B cell (primary cell): ENCODE data around the gene HPD. TPM values are rescaled to one million over a fixed set of nuclear protein-coding genes. Genes with fewer than 3 reads are reported as not detected.

Experiments used
- ATAC-seq: fragments of 200-7000 bp; cut with Tn5 transposase; one replicate; pipeline ENCODE4 v1.10.0; 2021; ENCODE audit warnings: low read depth, mild to moderate bottlenecking, moderate number of reproducible peaks, moderate library complexity
- CTCF ChIA-PET: fragments of 350-600 bp; sonication (Branson Sonifier 250); formaldehyde crosslinking; loops from one replicate; lab custom pipeline; 2021; ENCODE audit warnings: antibody characterized with exemption, inconsistent platforms; lab: Charles Lee
- POLR2A ChIA-PET: fragments of 350-600 bp; sonication (Branson Sonifier 250); formaldehyde crosslinking; loops from one replicate; lab custom pipeline; 2021; ENCODE audit warnings: antibody characterized with exemption; lab: Charles Lee
- DNase-seq: peaks from one replicate; pipeline ENCODE4 v3.0.0; 2013
- H2AFZ ChIP-seq: 2 replicates; pipeline ENCODE4 v1.6.1; 2012; ENCODE audit warnings: mild to moderate bottlenecking, low read depth, low read length; ENCODE audit not compliant: insufficient read depth, poor library complexity, severe bottlenecking
- H3K27ac ChIP-seq, 2 donors: 1 replicate in 1 of 2; 2 replicates in 1 of 2; pipeline ENCODE4 v1.5.1; 2012 to 2013; ENCODE audit warnings: low read length in 2 of 2, mild to moderate bottlenecking in 2 of 2, moderate library complexity in 1 of 2
- H3K27me3 ChIP-seq, 4 experiments: fragments of 200-600 bp in 1 of 4; sonication (generic) in 1 of 4; replicated peaks in 1 of 4; 1 replicate in 2 of 4; 2 replicates in 2 of 4; pipeline versions ENCODE4 v1.6.1 to v1.7.0; 2013 to 2016; ENCODE audit warnings: low read length in 3 of 4, mild to moderate bottlenecking in 2 of 4, mixed read lengths in 1 of 4, moderate library complexity in 1 of 4; ENCODE audit not compliant: insufficient read depth in 4 of 4, control insufficient read depth in 3 of 4; ENCODE audit errors: control extremely low read depth in 1 of 4
- H3K36me3 ChIP-seq, 2 experiments: replicated peaks in 1 of 2; 1 replicate in 1 of 2; 2 replicates in 1 of 2; pipeline versions ENCODE4 v1.6.1 to v1.7.1; 2013; ENCODE audit warnings: low read length in 1 of 2; ENCODE audit not compliant: insufficient read depth in 2 of 2, control insufficient read depth in 1 of 2; ENCODE audit errors: control extremely low read depth in 1 of 2, extremely low read depth in 1 of 2
- H3K4me1 ChIP-seq, 2 donors: fragments of 200-600 bp in 1 of 2; sonication (generic) in 1 of 2; 1 replicate in 1 of 2; 2 replicates in 1 of 2; pipeline versions ENCODE4 v1.5.1 to v1.6.1; 2013 to 2017; ENCODE audit warnings: low read length in 2 of 2; ENCODE audit not compliant: control insufficient read depth in 2 of 2, insufficient read depth in 2 of 2
- H3K4me2 ChIP-seq: replicated peaks from 2 replicates; pipeline ENCODE3; 2012; ENCODE audit warnings: mild to moderate bottlenecking, low read depth, low read length; ENCODE audit not compliant: poor library complexity, severe bottlenecking
- H3K4me3 ChIP-seq, 5 experiments: fragments of 200-600 bp in 1 of 5; sonication (generic) in 1 of 5; 1 replicate in 3 of 5; 2 replicates in 2 of 5; pipeline versions ENCODE4 v1.5.1 to v1.7.0; 2011 to 2016; ENCODE audit warnings: low read length in 4 of 5, mild to moderate bottlenecking in 4 of 5, low read depth in 2 of 5, control low read depth in 1 of 5, moderate library complexity in 1 of 5; ENCODE audit not compliant: insufficient read depth in 1 of 5; ENCODE audit errors: control extremely low read depth in 1 of 5, extremely low read depth in 1 of 5
- H3K79me2 ChIP-seq: fragments of 200-600 bp; sonication (generic); one replicate; pipeline ENCODE4 v1.6.0; 2016; ENCODE audit warnings: low read length; ENCODE audit not compliant: control insufficient read depth, insufficient read depth
- H3K9ac ChIP-seq: fragments of 200-600 bp; sonication (generic); 2 replicates; pipeline ENCODE4 v1.6.1; 2017; ENCODE audit warnings: mild to moderate bottlenecking, low read length, moderate library complexity
- H3K9me3 ChIP-seq, 3 donors: one replicate each; pipeline versions ENCODE4 v1.6.1 to v1.7.1; 2013; ENCODE audit warnings: low read length in 2 of 3; ENCODE audit not compliant: control insufficient read depth in 2 of 3, insufficient read depth in 1 of 3; ENCODE audit errors: control extremely low read depth in 1 of 3
- H4K20me1 ChIP-seq: 2 replicates; pipeline ENCODE4 v1.6.0; 2012; ENCODE audit warnings: mild to moderate bottlenecking, low read length; ENCODE audit not compliant: insufficient read depth, control insufficient read depth, poor library complexity, severe bottlenecking
- H3K27ac Mint-ChIP-seq: one replicate; pipeline ENCODE4 v1.8.0; 2021; ENCODE audit warnings: mixed read lengths
- H3K27me3 Mint-ChIP-seq: one replicate; pipeline ENCODE4 v1.8.0; 2021; ENCODE audit warnings: mixed read lengths
- H3K4me1 Mint-ChIP-seq: one replicate; pipeline ENCODE4 v1.8.0; 2021; ENCODE audit warnings: mixed read lengths
- H3K4me3 Mint-ChIP-seq: one replicate; pipeline ENCODE4 v1.8.0; 2021; ENCODE audit warnings: mixed read lengths
- H3K9me3 Mint-ChIP-seq: one replicate; pipeline ENCODE4 v1.8.0; 2022; ENCODE audit warnings: mixed read lengths; ENCODE audit not compliant: insufficient read depth
- CTCF ChIP-seq: fragments of 200-600 bp; IDR thresholded peaks from one replicate; pipeline ENCODE4 v1.8.0; 2022; ENCODE audit warnings: antibody characterized with exemption, mild to moderate bottlenecking
- EZH2 ChIP-seq: IDR thresholded peaks from 2 replicates; pipeline ENCODE4 v1.6.1; 2012; ENCODE audit warnings: borderline replicate concordance, low read depth, mild to moderate bottlenecking, moderate library complexity, low read length; ENCODE audit not compliant: insufficient read depth, poor library complexity, severe bottlenecking
- WGBS: methylation state at CpG from one replicate; pipeline ENCODE4 v1.1.5; 2013; ENCODE audit warnings: missing lambda C conversion rate; ENCODE audit not compliant: insufficient coverage; 5-methylcytosine and 5-hydroxymethylcytosine counted together
- intact Hi-C: fragments of 100-400 bp; cut with micrococcal nuclease; formaldehyde crosslinking; loops from one replicate; pipeline ENCODE4 v1.10.0; 2022
- polyA plus RNA-seq: library from polyadenylated mRNA; depleted of rRNA; stranded (reverse); fragments of >200 nt; gene quantifications from 2 replicates; pipeline ENCODE4 v1.2.3, GENCODE V29; 2012
- total RNA-seq, 2 donors: library from RNA; stranded (reverse); fragments of 120-200 nt in 1 of 2; gene quantifications; 1 replicate in 1 of 2; 2 replicates in 1 of 2; pipeline versions ENCODE4 v1.2.3 to v1.2.4, GENCODE V29; 2013 to 2022

HPD gene
- total and polyA plus RNA-seq, 2 donors (not counting 1 experiment from before 2014, with no cell fraction given), result not detected

DNA sequence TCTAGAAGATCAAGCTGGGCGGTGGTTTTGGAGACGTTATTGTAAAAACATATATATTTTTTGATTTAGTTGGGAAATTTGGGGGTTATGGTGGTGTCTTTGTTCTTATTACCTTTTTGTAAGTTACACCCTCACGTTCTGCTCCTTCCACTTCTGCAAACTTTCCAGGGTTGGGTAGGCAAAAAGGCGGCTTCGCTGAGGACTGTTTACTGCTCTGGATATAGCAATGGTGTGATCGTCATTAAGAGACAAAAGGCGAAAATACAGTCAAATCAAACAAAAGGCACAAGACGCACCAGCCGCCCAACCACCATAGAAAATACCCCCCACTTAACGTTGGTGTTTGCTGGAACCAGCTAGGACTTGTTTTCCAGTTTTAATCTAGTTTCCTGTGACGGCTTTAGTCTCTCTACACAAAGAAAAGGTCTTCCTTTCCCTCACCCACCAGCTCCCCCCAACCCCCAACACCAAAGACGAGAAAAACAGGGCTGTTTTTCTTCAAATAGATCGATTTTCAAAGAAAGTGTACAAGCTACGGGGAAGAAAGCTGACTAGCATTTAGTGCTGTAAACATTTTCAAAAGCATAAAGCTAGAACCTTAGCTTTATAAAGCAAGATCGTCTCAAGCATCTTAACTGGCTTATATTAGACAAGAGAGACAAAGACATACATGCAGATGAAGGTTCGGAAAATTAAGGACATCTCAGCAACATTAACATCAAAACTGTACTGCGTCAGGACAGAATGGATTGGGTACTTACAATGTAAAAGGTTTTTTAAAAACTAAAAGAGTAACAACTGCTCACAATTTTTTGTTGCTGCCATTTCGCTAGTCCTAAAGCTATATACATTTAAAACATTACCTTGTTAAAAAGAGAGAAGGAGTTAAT, 56.8 kb downstream of the HPD start:
- H2AFZ ChIP-seq, result peak overlapping the region; percentile 75

More for the DNA sequence above, 56.8 kb downstream of the HPD start:
- Histone ChIP-seq H3K79me2 (peaks cover 59% of the 10 kb centered on the region), H4K20me1 (peaks cover 20% of the 10 kb centered on the region), H3K4me1 (peaks cover 21 to 46% of the 10 kb centered on the region in 2 donors), H3K9me3 (no peaks in the 10 kb centered on the region), H3K4me2 (peak overlapping the region; percentile 94), H3K9ac (peak overlapping the region; percentile 85), H3K36me3 (peaks cover 3 to 21% of the 10 kb centered on the region in 2 experiments), H3K4me3 (peak overlapping the region; percentile 79 to 95 (median 89)), H3K27me3 (no peaks in the 10 kb centered on the region), H3K27ac (peak overlapping the region; percentile 97)
- intact Hi-C loops, result loop anchor here (2.0 to 10.0 kb wide), 3 partner anchors 211 to 703 kb away; partner anchors contain the start of gene ZCCHC8
- POLR2A ChIA-PET, result interaction anchor here (0.5 to 13.7 kb wide), 18 partner anchors 9 to 1837 kb away, joined by 3 to 267 read pairs (median 5); partner anchors contain the start of genes DIABLO, PSMD9 and RHOF
- TF ChIP-seq CTCF (no peak), EZH2 (no peak)
- Mint-ChIP-seq H3K4me3 (peak overlapping the region; percentile 90), H3K9me3 (no peaks in the 10 kb centered on the region), H3K27me3 (no peaks in the 10 kb centered on the region), H3K4me1 (peaks cover 48% of the 10 kb centered on the region), H3K27ac (peak overlapping the region; percentile 98)
- 0% methylated on average over 3 of the region's 18 CpGs for WGBS
- DNase-seq (peak; percentile 58), ATAC-seq (no peak)
- CTCF ChIA-PET, result interaction anchor here (0.8 to 33.5 kb wide), 4 partner anchors 1 to 699 kb away, joined by 3 to 1947 read pairs (median 975); partner anchors contain the start of genes RHOF, SETD1B and ZCCHC8
